K562 (cell line): ENCODE data around the gene GPATCH4. TPM values are rescaled to one million over a fixed set of nuclear protein-coding genes. Genes with fewer than 3 reads are reported as not detected.

ENCODE experiments used
- CREB3L1 ChIP-seq: fragments of 450-650 bp; IDR thresholded peaks from 2 replicates; pipeline ENCODE4 v1.6.1; 2014; ENCODE audit warnings: low read depth, mild to moderate bottlenecking, moderate library complexity, borderline replicate concordance
- DACH1 ChIP-seq: fragments of 450-650 bp; IDR thresholded peaks from 2 replicates; pipeline ENCODE4 v1.6.1; 2018; ENCODE audit not compliant: partially characterized antibody
- FUS ChIP-seq: fragments of 200-400 bp; formaldehyde crosslinking; optimal IDR thresholded peaks from 2 replicates; pipeline ENCODE3; 2017; ENCODE audit warnings: low read depth, low read length
- GABPB1 ChIP-seq: sonication (generic); formaldehyde crosslinking; IDR thresholded peaks from 2 replicates; pipeline ENCODE4 v1.8.0; 2022; ENCODE audit warnings: mild to moderate bottlenecking, missing genetic modification reagents
- KDM1A ChIP-seq, 2 experiments: fragments of 450-650 bp; IDR thresholded peaks; 2 replicates each; pipeline ENCODE4 v1.6.1; 2016; ENCODE audit warnings: mild to moderate bottlenecking in 2 of 2
- MEIS2 ChIP-seq: fragments of 450-650 bp; IDR thresholded peaks from 2 replicates; pipeline ENCODE4 v1.6.1; 2014; ENCODE audit warnings: mild to moderate bottlenecking; ENCODE audit not compliant: partially characterized antibody
- MIER1 ChIP-seq: fragments of 450-650 bp; IDR thresholded peaks from 2 replicates; pipeline ENCODE4 v1.6.1; 2016; ENCODE audit warnings: antibody characterized with exemption, mild to moderate bottlenecking, low read depth
- NR2C1 ChIP-seq, 2 experiments: fragments of 450-650 bp; IDR thresholded peaks; 2 replicates each; pipeline ENCODE4 v1.6.1; 2017; ENCODE audit warnings: mild to moderate bottlenecking in 2 of 2, antibody characterized with exemption in 1 of 2, inconsistent platforms in 1 of 2, missing compliant biosample characterization in 1 of 2, missing genetic modification characterization in 1 of 2
- NRF1 ChIP-seq, 2 experiments: fragments of 450-650 bp; IDR thresholded peaks in 1 of 2; conservative IDR thresholded peaks in 1 of 2; 2 replicates each; pipeline ENCODE4 v1.6.1; 2014; ENCODE audit warnings: mild to moderate bottlenecking in 2 of 2
- PHB2 ChIP-seq: fragments of 450-650 bp; IDR thresholded peaks from 2 replicates; pipeline ENCODE4 v1.6.1; 2017; ENCODE audit warnings: low read depth
- PREB ChIP-seq: sonication (generic); formaldehyde crosslinking; IDR thresholded peaks from 2 replicates; pipeline ENCODE4 v1.8.1; 2023; ENCODE audit warnings: mild to moderate bottlenecking, missing genetic modification reagents
- RBFOX2 ChIP-seq: fragments of 200-400 bp; formaldehyde crosslinking; IDR thresholded peaks from 2 replicates; pipeline ENCODE4 v1.6.1; 2017; ENCODE audit warnings: low read depth, mild to moderate bottlenecking, low read length, moderate library complexity
- SMARCB1 ChIP-seq: IDR thresholded peaks from 2 replicates; pipeline ENCODE4 v1.6.1; 2011; ENCODE audit warnings: improper control_type of control experiment, low read depth; ENCODE audit not compliant: insufficient read length
- TAF1 ChIP-seq: IDR thresholded peaks from 2 replicates; pipeline ENCODE4 v1.6.1; 2011; ENCODE audit warnings: mild to moderate bottlenecking, low read length, moderate library complexity; ENCODE audit not compliant: insufficient read depth, control insufficient read depth, severe bottlenecking; ENCODE audit errors: extremely low read depth
- TEAD2 ChIP-seq: fragments of 450-650 bp; IDR thresholded peaks from 2 replicates; pipeline ENCODE4 v1.6.1; 2016; ENCODE audit warnings: missing genetic modification characterization, control low read depth, missing compliant biosample characterization
- XRCC5 ChIP-seq: fragments of 200-400 bp; formaldehyde crosslinking; IDR thresholded peaks from 2 replicates; pipeline ENCODE4 v1.6.1; 2017; ENCODE audit warnings: low read depth, mild to moderate bottlenecking, low read length
- ZFP1 ChIP-seq: fragments of 450-650 bp; formaldehyde crosslinking; IDR thresholded peaks from 2 replicates; pipeline ENCODE4 v1.4.0; 2020; ENCODE audit warnings: mild to moderate bottlenecking, mixed read lengths
- ZNF407 ChIP-seq: fragments of 450-650 bp; IDR thresholded peaks from 2 replicates; pipeline ENCODE4 v1.6.1; 2016; ENCODE audit warnings: low read depth
- ZNF41 ChIP-seq: fragments of 250-450 bp; sonication (Bioruptor Pico); conservative IDR thresholded peaks from 2 replicates; pipeline ENCODE4 v1.4.0; 2020; ENCODE audit warnings: mild to moderate bottlenecking
- polyA plus RNA-seq, 8 experiments: library from polyadenylated mRNA; depleted of rRNA in 4 of 8; stranded (reverse) in 5 of 8; unstranded in 3 of 8; fragments of >200 nt; fragmentation: Nextera tagmentation in 2 of 8; fragmentation: Illumina TruSeq in 1 of 8; extraction: Ambion mirVana in 2 of 8; extraction: Trizol in 1 of 8; gene quantifications; 2 replicates each; pipeline versions ENCODE4 v1.2.1 to v1.2.3, GENCODE V29; 2011 to 2014; ENCODE audit warnings: inconsistent platforms in 1 of 8, missing spikeins in 1 of 8
- total RNA-seq, 7 experiments: library from RNA; depleted of rRNA in 6 of 7; stranded (reverse); fragments of >200 nt in 6 of 7; fragmentation: Illumina TruSeq in 2 of 7; extraction: Trizol in 2 of 7; gene quantifications; 2 replicates each; pipeline versions ENCODE4 v1.2.1 to v1.2.3, GENCODE V29; 2011 to 2021; ENCODE audit warnings: low replicate concordance in 1 of 7

Gene GPATCH4
- total and polyA plus RNA-seq, 9 of the 15 experiments (the other 6 are each of a cell fraction or from before 2014, with no cell fraction given), result 43.7 to 105 (median 76.5) TPM

- TF ChIP-seq GABPB1 (CRISPR knock-in tag) (no peak), PREB (CRISPR knock-in tag) (no peak), RBFOX2 (no peak), MIER1 (no peak), NRF1 (conservative IDR thresholded peaks at IDR 0.05 in 1 of 2, IDR thresholded peaks at IDR 0.05 in 1 of 2) (no peak; a peak in 1 of 4 replicates), ZNF407 (no peak), KDM1A (IDR thresholded peaks at IDR 0.05) (peak; percentile 91 to 96), PHB2 (no peak), MEIS2 (peak; percentile 98), TAF1 (no peak), NR2C1 (IDR thresholded peaks at IDR 0.05) (no peak), NR2C1 (tag; IDR thresholded peaks at IDR 0.05) (no peak), SMARCB1 (no peak), CREB3L1 (no peak), DACH1 (no peak), FUS (no peak), XRCC5 (no peak), TEAD2 (no peak), ZFP1 (CRISPR knock-in tag) (no peak), ZNF41 (CRISPR knock-in tag) (no peak)
Observed at GRCh38 chr1:156616463-156616862, 15.2 kb upstream of the GPATCH4 start (continued).
